ENCODE data around the gene CRIP1.

Gene CRIP1

DNA sequence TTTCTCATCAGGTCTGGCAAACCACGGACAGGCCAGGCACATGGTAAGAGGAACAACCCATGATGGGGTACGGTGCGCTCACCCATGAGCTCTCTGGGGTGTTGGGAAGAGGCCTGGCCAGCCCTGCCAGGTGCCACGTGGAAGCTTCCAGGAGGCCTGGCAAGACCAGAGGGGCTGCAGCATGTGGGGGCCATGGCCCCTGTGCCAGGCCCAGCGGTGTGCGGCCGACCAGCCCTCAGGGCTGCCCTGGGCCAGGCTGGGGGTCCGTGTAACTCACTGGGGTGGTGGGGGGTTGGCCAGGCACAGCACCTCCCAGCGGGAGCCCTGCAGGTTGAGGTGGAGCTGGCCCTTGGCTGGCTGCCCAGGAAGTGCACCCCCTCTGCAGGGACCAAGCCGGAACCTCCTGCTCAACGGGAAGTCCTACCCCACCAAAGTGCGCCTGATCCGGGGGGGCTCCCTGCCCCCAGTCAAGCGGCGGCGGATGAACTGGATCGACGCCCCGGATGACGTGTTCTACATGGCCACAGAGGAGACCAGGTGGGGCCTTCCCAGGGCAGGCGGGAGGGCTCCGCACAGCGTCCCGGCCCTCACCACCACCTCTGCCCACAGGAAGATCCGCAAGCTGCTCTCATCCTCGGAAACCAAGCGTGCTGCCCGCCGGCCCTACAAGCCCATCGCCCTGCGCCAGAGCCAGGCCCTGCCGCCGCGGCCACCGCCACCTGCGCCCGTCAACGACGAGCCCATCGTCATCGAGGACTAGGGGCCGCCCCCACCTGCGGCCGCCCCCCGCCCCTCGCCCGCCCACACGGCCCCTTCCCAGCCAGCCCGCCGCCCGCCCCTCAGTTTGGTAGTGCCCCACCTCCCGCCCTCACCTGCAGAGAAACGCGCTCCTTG, 17.0 kb upstream of the CRIP1 start:
- no peak for DNase-seq (ENCODE audit: low read depth, low spot score)

DNA sequence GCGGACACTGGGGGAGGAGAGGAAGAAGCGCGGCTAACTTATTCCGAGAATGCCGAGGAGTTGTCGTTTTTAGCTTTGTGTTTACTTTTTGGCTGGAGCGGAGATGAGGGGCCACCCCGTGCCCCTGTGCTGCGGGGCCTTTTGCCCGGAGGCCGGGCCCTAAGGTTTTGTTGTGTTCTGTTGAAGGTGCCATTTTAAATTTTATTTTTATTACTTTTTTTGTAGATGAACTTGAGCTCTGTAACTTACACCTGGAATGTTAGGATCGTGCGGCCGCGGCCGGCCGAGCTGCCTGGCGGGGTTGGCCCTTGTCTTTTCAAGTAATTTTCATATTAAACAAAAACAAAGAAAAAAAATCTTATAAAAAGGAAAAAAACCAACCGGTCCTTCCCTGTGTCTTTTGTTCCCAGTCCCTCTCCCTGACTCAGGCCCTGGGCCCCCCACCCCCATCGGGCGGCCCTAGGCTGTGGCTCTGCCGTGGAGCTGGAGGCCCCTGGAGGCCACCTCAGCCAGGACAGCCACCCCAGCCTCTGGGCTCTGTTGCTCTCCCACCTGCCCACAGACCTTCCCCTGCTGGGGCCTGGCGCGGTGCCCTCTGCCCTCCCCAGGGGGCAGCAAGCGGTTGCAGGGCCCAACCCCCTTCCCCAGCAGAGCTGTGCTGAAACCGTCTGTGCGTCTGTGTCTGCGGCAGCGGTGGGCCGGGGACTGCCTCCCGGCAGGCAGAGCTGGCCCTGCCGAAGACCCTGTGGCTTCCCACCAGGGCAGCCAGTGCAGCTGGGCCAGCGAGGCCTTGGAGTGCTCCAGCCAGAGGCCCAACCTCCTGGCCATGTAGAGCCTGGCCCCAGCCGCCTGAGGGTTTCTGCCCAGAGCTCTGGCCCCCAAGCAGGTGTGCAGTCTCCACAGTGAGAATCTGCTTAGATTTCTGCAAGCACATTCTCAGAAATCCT, 16.1 kb upstream of the CRIP1 start:
- no peak for DNase-seq (ENCODE audit: low read depth, low spot score)

DNA sequence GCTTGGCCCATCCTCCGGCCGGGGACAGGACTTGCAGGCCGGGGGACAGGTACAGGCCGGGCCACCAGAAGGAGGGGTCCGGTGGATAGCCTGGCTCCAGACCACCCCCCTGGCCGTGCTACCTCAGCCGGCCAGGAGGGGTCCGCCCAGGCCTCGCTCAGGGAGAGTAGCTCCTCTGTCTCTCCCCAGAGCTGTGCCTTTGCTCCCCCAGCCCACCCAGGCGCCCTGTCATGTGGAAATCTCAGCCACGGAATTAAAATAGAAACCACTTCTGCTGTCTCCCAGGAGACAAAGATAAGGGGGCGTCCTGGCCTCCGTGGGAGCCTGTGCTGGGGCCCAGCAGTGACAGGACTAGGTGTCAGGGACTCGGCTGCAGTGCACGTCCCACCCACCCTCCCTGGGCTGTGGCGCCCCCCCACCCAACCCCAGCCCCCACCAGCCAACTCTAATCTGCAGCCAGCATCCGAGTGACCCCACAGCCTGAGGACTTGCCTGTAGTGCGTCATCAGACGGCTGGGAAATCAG, 15.3 kb upstream of the CRIP1 start:
- DNase-seq (ENCODE audit: low read depth, low spot score) = no peak

DNA sequence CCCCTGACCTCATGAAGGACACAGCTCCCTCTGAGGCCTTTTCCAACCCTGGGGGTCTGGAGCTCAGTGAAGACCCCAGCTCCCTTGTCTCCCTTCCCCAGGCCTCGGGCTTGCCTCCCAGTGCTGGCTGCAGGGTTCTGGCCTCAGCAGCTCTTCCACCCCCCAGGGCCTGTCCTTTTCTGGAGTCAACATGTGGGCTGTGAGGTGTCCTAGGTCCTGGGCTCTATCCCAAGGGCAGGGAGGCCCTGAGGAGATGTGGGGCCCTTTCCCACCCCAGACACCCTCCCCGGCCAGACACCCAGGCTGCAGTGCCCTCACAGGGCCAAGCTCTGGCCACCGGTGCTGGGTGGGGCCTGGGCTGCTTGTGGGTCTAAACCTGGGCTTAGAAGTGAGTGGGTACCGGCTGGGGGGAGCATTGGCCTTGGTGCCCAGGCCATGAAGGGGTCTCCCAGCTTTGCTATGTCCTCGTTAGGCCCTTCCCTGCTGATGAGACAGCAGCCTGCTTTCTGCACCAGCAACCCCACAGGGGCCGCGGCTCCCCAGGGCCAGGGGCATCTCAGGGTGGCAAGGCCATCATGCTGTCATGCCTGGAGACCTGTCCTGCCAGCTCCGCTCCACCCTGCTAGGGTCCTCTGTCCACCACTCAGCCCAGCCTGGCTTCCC, 14.7 kb upstream of the CRIP1 start:
- no peak for DNase-seq (ENCODE audit: low read depth, low spot score)

DNA sequence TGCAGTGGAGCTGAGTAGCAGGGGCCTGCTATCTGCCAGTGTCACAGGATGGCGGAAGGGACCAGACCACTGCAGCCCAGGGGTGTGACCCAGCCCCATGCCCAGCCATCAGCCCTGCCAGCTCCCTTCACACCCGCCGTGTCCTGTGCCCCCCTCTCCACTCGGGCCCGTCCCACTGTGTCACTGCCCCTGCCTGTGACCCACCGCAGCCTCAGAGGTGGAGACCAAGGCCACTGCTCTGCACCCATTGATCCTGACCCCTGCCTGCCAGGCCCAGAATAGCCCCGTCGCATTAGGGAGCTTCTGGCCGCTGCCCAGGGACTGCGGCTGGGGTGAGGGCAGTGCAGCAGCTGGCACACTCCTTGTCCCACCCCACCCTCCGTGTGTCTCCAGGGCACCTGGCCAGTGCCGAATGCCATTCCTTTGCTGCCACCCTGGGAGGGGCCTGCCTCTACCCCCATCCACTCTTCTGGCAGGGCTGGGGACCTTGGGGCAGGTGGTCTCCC, 14.1 kb upstream of the CRIP1 start:
- no peak for DNase-seq (ENCODE audit: low read depth, low spot score)

DNA sequence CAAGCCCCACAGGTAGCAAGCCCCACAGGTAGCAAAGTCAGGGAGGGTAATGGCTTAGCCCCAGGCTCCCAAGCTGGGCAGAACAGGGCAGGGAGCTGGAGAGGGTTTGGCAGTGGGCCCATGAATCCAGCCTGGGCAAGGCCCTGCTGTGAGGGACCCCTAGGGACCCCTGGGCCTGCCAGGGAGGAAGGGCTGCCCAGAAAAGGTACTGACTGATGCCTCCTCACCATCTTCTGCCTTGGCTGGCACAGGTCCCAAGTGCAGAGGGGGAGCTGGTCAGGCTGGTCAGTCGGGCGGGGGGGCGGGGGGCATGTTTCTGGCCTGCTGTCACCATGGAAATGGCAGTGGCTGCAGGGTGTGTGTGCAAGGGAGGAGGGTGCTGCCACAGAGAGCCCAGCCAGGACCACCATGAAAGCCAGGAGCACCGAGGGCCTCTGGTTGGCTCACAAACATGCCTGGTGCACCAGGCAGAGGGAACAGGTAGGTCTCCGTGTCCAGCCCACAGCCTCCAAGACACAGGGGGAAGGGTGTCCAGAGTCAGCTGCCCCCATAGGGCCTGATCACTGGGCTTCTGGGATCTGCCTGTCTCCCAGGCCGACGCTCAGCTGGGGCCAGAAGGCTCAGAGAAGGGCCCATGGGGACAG, 13.5 kb upstream of the CRIP1 start:
- no peak for DNase-seq (ENCODE audit: low read depth, low spot score)

DNA sequence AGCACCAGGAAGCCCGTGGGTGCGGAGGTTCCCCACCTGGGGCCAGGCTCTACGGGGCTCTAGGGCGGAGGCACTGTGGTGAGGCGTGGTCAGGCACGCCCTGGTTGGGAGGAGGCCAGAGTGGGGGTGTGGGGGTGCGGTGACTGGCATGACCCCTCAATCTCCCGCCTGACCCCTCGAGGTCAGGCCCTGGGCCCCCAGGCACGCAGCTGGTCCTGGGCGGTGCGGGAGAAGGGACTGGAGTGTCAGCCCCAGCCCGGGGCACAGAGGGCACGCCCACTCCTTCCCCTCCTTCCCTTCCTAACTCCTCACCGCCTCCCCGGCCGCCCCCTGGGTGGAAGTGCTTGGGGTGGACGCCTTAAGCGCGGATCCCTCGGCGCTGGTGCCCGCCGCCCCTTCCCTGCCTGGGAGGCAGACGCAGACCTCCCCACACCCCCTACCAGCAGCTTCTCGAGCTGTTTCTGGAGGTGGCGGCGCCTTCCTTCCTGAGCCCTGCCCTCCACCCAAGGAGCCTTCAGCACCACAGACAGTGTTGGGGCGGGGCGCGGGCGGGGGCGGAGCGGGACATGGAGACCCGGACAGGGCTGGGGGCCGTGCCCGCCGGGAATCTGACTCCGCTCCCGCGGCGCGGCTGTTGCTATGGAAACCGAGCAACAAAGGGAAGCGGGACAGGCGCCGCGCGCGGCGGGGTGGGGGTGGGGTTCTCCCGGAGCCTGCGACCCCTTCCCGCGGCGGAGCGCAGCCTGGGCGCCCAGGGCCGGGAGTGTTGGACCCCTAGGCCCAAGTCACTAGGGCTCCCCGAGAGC, 12.8 kb upstream of the CRIP1 start:
- no peak for DNase-seq (ENCODE audit: low read depth, low spot score)

DNA sequence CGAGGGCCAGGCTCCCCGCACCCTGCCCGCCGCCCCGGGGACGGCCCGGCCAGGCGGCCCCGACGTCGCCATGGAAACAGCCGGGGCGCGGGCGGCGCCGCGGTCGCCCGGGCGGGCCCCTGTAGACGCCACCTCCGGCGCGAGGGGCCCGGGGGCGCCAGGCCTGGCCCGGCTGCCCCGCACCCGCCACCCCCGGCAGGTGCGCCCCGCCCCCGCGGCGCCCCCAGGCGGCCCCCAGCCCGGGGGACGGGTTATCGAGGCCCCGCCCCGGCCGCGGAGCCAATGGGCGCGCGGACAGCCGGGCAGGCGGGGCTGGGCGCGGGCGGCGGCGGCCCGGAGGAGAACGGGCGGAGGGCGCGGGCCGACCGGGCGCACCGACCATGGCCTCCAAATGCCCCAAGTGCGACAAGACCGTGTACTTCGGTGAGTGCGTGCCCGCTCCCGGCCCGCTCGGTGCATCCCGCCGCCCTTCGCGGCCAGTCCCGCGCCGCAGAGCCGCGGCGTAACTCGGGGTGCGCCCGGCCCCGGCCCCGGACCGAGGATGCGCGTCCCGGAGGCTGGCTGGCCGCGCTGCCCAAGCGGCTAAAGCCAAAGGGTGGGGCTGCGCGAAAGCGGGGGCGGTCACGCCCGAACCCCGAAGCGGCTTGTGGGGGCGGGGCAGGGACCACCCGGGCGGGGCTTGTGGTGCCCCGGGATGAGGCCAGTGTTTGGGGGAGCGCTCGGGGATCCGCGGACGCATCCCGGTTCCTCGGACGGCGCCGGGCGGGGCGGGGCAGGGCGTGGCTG, 12.0 kb upstream of the CRIP1 start, which contains the start of gene CRIP2:
Gene CRIP2, plus strand, starts transcription at position 339 of the 786 bp plus-strand sequence. Its CDS starts 42 bp downstream, at position 381.
- no peak for DNase-seq (ENCODE audit: low read depth, low spot score)

DNA sequence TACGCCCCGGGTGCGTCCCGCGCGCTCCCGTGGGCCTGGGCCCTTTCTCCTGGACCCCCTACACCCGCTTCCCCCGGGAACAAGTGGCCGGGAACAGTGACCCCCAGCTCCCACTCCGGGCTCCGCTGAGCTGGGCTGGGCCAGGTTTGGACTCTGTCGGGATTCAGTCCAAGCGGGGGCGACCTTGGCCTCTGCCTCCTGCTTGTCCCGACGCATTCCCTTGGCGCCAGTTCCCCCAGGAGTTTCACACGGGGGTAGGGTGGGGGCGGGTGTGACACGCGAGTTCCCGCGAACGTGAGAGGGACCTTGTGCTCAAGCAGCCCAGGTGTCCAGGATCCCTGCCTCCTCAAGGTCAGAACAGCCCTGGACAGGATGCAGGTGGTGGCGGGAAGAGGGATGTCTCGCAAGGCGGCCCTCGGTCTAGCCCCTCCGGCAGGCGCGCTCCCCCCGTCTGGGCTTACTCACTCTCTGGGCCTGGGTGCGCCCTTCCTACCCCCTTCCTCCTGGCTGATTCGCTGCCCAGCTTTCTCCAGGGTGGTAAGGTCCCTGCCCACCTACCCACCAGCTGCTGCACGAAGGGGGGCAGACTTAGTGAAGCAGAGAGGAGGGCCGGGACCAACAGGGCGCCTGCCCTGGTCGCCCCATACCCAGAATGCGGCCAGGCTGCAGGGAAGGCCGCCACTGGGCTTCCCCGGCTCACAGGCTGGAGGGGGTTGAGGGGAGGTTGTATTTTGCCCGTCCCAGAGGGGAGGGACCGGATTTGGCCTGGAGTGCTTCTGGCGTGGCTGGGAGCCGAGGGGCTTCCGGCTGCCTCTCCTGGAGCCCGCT, 11.2 kb upstream of the CRIP1 start:
- no peak for DNase-seq (ENCODE audit: low read depth, low spot score)

DNA sequence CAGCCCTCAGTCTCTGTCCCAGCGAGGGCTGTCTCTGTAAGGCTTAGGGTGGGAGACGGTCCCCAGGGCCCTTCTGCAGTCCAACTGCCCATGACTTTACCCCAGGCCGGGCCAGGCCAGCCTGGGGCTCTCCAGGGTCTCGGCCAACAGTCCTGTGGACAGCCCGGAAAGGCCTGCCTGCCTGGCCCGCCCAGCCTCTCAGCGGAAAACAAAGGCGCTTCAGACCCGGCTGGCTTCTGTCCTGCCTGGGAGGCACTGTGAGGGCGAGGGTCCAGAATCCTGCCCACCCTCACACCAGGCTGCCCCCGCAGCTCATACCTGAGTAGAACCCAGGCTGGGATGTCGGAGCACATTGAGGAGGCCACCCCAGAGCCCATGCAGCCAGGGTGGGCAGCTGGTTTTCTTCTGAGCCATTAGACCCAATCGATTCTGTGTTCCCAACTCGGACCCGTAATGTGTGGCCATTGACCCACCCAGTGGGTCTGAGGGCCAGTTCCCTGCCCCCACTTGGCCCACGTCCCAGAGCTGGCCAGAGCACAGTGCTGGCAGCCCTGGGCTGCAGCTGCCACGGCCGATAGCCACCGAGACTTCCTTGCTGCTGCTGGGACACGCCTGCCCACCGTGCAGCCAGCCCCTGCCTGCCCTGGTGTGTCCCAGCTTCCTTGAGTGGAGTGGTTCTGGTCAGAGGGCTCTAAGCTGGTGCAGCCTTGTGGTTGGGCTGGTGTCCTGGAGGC, 10.4 kb upstream of the CRIP1 start:
- DNase-seq (ENCODE audit: low read depth, low spot score) = no peak

DNA sequence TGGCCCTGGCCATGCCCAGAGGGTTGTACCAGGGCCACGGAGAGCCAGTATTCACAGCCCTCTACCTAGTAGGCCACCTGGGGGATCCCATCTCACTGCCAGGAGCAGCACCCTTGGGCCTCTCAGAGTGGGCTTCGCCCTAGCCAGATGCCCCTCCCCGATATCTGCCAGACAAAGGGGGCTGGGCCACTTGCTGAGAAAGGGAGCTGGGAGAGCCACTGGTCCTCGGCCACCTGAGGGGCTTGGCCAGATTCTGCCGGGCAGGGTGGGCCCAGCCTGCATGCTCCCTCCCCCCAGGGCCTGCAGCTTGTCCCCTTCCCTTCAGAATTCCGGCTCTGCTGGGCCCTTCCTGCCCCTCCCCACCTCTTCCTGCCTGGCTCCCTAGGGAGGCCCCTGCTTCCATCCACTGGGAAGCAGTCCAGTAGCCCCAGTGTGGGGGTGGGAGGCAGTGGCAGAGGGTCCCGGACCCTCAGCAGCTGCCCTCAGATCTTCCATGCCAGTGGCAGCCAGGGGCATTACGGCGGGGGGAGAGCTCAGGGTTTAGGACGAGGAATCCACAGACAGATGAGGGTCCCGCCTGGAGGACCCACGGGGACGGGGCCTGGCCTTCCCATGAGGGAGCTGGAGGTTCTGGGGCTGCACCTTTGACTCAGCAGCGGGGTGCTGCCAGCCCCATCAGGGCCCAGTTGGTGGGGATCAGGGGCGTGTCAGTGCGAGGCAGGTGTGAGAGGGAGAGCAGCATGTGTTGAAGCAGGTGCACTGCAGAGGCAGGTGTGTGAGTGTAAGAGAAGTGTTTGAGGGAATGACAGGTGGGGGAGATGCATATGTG, 9.6 kb upstream of the CRIP1 start:
- DNase-seq (ENCODE audit: low read depth, low spot score) = no peak

DNA sequence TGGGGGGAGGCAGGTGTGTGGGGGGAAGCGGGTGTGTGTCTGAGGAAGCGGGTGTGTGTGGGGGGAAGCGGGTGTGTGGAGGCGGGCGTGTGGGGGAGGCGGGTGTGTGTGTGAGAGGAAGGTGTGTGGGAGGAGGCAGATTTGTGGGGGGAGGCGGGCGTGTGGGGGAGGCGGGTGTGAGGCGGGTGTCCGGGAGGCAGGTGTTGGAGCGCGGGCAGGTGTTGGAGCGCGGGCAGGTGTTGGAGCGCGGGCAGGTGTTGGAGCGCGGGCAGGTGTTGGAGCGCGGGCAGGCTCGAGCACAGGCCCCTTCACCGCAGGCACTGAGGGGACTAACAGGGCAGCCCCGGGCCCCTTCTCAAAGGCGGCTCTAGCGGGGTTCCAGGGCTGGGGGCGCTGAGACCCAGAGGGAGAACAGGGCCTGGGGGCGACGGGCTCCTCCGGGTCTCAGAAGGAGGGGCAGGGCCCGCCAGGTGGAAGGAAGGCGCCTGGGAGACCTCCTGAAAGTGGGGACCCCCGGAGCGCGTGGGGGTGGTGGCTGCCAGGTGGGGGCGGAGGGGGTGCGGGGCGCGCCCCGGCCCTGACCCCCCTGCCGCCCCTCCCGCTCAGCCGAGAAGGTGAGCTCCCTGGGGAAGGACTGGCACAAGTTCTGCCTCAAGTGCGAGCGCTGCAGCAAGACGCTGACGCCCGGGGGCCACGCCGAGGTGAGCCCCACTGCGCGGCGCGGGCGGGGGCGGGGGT, 8.9 kb upstream of the CRIP1 start:
- no peak for DNase-seq (ENCODE audit: low read depth, low spot score)

DNA sequence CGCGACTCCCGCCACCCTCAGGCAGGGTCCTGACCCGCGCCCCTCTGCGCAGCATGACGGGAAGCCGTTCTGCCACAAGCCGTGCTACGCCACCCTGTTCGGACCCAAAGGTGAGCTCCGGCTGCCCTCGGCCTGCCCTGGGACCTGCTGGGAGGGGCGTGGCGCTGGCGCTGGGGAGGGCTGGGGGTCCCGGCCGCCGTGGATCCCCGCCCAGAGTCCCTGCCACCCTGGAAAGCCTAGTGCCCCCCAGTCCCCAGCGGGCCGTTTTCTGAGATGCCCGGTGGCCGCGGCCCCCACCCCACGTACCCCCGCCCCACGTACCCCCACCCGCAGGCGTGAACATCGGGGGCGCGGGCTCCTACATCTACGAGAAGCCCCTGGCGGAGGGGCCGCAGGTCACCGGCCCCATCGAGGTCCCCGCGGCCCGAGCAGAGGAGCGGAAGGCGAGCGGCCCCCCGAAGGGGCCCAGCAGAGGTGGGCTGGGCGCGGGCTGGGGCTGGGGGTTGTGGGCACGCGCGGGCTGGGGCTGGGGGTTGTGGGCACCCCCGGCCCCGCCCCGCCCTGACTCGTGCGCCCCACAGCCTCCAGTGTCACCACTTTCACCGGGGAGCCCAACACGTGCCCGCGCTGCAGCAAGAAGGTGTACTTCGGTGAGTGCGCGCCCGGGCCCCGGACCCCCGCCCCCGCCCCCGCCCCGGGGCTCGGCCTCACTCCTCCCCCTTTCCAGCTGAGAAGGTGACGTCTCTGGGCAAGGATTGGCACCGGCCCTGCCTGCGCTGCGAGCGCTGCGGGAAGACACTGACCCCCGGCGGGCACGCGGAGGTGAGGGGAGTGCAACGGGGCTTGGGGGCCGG, 8.1 kb upstream of the CRIP1 start:
- no peak for DNase-seq (ENCODE audit: low read depth, low spot score)

DNA sequence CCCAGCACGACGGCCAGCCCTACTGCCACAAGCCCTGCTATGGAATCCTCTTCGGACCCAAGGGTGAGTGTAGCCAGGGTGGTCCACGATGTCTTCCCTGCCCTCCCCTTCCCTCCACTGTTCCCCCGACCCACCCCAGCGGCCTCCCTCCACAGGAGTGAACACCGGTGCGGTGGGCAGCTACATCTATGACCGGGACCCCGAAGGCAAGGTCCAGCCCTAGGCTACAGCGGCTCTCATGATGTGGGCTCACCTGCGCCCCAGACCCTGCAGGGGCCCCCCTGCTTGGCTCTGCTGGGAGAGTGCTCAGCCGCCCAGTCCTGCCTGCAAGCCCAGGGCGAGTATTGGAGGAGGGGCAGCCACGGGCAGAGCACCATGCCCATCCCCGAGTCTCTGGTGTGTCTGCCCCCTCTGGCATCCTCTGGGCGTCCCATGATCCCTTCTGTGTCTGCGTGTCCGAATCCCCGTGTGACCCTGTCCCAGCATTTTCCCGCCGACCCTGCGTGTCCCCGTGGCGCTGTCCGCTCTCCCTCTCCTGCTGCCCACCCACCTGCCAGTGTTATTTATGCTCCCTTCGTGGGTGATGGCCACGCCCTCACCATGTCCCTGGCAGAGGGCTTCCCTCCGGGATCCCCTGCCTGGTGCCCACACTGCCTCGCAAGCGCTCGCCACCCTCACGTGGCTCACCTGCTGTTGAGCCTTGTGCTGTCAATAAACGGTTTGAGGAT, 7.1 kb upstream of the CRIP1 start:
- no peak for DNase-seq (ENCODE audit: low read depth, low spot score)

Data from activated CD4-positive, CD25-positive, alpha-beta regulatory T cell treated with anti-CD3 and anti-CD28 coated beads, Interleukin-2, amount 50 U/mL, for 16 hours (primary cell).